DMS153 (cell line): ENCODE measurements around the gene ADRM1.

Experiments
- DNase-seq: peaks from one replicate; lab custom pipeline; 2025; lab: John Stamatoyannopoulos, UW

ADRM1 gene

GRCh38 chr20:62354811-62355341 lies 52.1 kb downstream of the ADRM1 start:
- no peak for DNase-seq

- DNase-seq, result no peak
Measured at GRCh38 chr20:62355516-62355877, 52.7 kb downstream of the ADRM1 start.

GRCh38 chr20:62355878-62356588 lies 53.2 kb downstream of the ADRM1 start:
- no peak for DNase-seq

- no peak for DNase-seq
Measured at GRCh38 chr20:62356589-62357186, 53.9 kb downstream of the ADRM1 start.

- no peak for DNase-seq
Measured at GRCh38 chr20:62357187-62357667, 54.4 kb downstream of the ADRM1 start.

- DNase-seq, result no peak
Measured at GRCh38 chr20:62357681-62358080, 54.9 kb downstream of the ADRM1 start.
